Measurements from ENCODE around the gene AIRE.

- TF ChIP-seq CTCF (conservative IDR thresholded peaks at IDR 0.05 in 1 of 2, IDR thresholded peaks at IDR 0.05 in 1 of 2; ENCODE audit: low read depth in 1 of 2, low read length in 2 of 2) (no peak), EZH2 (IDR thresholded peaks at IDR 0.05; ENCODE audit: low read length, missing control alignments) (no peak)
Observed at GRCh38 chr21:44263768-44264167, 21.9 kb upstream of the AIRE start.

Measured in fibroblast of lung (primary cell).